Hematopoietic multipotent progenitor cell (in vitro differentiated cells): Measurements from ENCODE around the gene RAB35. TPM values are rescaled to one million over a fixed set of nuclear protein-coding genes. Genes with fewer than 3 reads are reported as not detected.

ENCODE experiments used
- DNase-seq, 3 donors: peaks; one replicate each; pipeline ENCODE4 v3.0.0-alpha.2; 2011 to 2015; ENCODE audit warnings: low read depth in 2 of 3, low spot score in 2 of 3
- total RNA-seq: library from RNA; depleted of rRNA; stranded (reverse); fragments of >200 nt; gene quantifications from one replicate; pipeline ENCODE4 v1.2.3, GENCODE V29; 2012

RAB35 gene
- total RNA-seq, 1 donor: 33.9 TPM

GRCh38 chr12:120109570-120110267, 6.8 kb downstream of the RAB35 start:
- DNase-seq: no peak

DNA sequence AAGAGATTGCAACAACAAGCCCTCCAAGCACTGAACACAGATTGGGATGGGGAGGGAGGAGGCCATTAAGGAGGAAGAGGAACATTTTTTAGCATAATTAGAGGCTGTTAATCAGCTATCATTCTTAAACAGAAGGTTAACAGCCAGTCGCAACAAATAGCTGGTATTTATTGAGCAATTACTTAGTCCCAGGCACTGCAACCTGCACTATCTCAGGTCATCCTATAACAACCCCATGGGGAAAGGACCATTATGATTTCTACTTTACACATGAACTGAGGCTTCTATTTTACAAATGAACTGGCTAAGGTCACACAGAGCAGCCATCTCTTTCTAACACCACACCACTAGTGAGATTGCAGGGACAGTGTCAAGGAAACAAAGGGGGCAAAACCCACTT, 10.4 kb downstream of the RAB35 start:
- no peak for DNase-seq

GRCh38 chr12:120103371-120103770, 13.2 kb downstream of the RAB35 start:
- DNase-seq: no peak

DNA sequence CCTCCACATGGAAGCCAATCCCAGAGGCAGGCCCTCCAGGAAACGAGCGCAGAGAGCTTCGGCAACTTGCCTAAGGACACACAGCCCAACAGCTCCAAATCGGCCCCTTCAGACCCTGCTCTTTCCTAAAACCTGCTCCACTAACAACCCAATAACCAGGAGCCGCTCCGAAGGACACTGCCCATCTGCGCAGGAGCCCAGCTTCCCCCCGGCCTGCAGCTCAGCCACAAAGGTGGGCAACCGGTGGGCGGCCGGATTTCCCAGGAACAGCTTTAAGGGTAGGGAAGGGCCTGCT, 13.6 kb downstream of the RAB35 start:
- DNase-seq: no peak

GRCh38 chr12:120102189-120103043, 14.1 kb downstream of the RAB35 start:
- no peak for DNase-seq

GRCh38 chr12:120101617-120102016, 14.9 kb downstream of the RAB35 start:
- DNase-seq: no peak

GRCh38 chr12:120101182-120101581, 15.4 kb downstream of the RAB35 start:
- DNase-seq: no peak

GRCh38 chr12:120100630-120101029, 15.9 kb downstream of the RAB35 start:
- DNase-seq: no peak

GRCh38 chr12:120099738-120100137, 16.8 kb downstream of the RAB35 start:
- DNase-seq: no peak

- DNase-seq: no peak
These were observed 17.6 kb downstream of the RAB35 start for GRCh38 chr12:120098756-120099470.

- DNase-seq: no peak
These were observed 19.8 kb downstream of the RAB35 start for GRCh38 chr12:120096671-120097202.

DNA sequence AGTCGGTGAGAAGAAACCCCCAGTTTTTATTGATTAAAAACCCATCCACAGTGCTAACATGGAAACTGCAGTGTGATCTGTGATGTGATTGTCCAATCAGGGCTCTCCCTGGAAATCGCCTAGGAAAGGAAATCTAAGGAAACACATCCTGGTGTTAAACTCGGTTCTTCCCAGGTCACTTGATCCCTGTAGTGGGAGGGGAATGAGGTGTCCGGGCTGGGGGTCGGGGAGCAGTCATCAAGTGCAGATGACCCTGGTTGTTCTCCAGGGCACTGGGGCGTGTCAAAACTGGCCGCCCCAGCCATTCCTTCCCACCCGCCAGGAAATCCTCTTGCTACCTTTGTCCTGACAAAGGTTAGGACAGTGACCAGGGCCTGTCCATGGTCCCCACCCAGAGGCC, 20.8 kb downstream of the RAB35 start:
- DNase-seq: no peak

DNA sequence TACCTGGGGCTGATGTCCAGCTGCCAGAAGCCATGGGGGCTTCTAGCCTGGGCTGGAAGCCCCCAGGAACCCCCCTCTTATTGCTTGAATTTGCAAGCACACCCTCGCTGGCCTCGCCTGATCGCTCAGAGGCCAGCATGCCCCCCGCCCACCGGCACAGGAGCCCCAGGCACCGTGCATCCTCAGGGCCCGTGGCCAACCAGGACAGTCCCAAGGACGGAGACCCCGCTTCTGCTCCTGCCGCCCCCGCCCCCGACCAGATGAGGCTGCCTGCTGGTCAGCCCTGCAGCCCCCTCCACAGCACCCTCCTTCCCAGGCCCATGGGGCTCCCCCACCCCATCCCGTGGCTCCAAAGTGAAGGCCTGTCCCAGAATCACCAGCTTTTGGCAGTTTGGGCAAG, 21.2 kb downstream of the RAB35 start:
- no peak for DNase-seq

DNA sequence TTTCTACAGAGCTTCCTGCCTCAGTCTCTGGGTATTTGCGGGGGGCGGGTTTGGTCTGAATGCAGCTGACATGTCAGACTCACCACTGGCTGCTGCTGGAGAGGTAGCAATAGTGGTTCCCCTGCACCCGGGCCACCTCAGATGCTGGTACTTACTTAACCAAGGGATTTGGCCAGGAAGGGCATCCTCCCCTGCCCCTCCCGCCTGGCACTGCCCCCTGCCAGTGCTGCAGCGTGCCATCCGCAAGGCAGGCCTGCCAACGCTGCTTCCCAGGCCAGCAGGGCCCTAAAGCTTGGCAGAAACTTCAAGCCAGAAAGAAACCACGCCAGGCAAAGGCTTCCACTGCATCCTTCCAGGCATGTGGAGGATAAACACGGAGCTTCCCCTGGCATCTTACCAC, 22.1 kb downstream of the RAB35 start:
- no peak for DNase-seq

DNA sequence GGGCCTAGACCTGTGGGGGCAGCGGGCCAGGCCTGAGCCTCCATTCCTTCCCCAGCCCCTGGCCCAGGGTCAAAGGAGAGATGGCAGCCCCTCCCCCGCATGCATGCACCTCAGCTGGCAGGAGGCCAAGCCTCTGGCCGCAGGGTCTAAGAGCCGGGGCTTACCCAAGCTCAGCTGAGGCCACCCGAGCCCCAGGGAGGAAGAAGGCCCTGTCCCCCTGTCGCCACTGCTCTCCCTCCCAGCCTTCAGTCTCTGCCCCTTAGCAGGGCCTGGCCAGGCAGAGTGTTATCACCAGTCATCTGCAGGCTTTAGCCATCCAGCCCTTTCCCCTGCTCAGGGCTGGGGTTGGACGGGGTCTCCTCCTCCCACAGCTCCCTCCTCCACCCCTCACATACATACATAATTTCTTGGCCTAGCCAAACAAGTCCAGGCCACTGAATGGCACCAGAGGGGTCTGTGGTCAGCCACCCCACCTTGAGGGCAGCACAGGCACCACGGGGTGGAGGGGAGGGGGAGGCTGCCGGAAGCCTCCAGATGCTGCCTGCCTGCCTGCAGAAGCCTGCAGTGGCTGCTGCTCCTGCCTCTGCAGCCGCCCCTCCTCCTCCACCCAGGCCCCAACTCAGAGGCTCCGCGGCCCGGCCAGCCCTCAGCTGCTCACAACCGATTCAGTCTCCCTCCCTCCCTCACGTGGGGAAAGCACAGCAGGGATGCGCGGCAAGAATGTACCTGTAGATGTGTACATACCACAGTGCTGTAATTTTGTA, 22.8 kb downstream of the RAB35 start:
- no peak for DNase-seq

DNA sequence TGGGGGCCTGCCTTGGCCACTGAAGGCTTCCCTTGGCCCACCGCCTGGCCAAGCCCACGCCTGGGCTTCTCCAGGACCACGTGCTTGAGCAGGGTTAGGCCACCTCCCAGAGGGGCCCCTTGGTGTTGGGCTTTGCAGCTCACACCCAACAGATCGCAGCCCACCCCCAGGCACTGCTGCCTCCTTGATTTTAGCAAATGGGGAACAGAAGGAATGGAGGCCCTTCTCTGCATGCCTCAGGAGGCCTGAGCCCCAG, 23.3 kb downstream of the RAB35 start:
- no peak for DNase-seq

DNA sequence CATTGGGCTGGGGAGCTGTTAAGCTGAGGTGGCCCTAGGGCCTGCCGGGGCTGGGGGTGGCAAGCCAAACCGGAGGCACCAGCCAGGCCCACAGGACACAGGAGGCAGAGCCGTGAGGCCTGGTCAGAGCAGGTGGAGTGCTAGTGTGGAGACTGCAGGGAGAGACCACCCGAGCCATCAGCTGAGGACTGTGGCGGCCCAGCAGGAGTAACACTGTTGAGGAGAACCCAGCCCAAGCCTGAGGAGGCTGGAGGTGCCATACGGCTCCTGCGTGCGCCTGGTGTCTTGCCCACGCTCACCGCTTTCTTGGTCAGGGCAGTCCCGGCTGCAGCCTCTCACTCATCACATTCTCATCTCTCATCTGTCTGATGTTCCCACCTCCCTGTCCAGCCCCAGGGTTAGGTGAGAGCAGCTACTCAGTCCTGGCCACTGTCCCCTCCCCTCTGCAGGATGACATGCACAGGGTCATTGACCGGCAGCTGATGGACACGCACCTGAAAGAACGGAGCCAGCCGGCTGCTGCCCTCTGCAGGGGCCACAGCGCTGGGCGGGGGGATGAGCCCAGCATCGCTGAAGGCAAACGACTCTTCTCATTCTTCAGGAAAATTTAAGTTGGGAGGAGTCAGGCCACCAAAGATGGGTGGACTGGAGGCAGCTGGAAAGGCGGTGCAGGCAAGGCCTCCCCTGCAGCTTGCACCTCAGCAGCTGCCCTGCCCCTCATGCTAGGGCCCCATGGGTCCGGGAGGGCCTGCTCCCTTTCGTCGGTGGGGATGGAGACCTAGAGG, 23.8 kb downstream of the RAB35 start:
- no peak for DNase-seq

DNA sequence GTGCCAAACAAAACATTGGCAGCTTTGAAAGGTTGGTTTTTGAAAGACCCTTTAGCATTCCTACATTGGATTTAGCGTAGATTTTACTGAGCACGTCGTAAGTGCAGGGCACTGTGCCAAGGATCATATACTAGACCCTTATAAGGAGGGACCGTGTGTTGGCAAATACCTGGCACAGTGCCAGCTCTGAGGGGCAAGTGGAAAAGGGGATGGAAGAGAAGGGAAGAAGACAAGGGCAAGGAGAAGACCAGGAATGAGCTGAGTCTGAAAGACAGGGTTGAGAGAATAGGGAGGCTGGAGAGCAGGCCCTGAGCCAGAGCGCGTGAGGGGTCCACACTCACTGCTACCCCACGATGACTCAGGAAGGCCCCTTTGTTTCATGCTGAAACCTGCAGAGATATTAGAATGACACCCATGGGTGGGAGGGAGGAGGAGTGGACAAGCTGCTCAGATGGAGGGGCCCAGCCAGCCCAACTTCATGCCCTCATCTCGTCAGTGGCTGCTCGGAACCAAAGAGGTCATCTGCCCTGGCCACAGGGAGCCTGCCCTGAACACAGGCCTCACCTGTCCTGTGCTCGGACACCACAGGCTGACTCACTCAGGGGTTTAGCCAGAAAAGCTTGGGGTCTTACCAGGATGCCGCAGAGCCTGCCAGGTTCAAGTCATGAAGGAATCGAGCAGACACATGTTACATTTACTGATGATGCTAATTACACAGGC, 25.0 kb downstream of the RAB35 start:
- DNase-seq: no peak

DNA sequence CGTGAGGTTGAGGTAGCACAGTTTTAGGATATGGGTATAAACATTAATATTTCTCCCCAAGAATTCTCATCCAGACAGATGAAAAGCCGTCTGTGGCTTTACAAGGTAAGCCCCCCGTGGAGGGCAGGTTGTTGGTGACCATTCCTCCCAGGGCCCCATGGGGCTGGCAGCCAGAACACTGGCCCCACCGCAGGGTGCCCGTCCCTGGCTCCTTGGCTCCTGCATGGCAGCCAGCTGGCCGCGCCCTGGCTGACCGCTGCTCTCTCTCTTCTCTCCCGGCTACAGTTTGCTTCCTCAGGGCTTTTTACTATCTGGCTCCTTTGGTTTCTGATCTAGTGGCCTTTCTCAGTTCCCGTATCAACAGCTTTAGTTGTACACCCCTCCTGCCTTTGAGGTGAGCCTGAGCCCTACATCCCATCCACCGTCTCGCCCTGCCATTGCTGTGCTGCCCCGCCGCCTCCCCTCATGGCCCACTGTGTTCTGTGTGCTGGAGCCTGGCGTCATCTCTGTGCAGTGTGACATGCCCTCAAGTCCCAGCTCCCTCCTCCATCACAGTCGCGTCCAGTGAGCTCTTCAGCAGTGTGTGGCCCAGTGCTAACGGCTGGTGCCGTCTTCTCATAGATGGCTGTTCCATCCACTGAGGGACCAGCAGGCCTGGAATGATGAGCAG, 25.8 kb downstream of the RAB35 start:
- DNase-seq: no peak
